Kidney (tissue), 22 donors: ENCODE measurements around the gene COL6A3. TPM values are rescaled to one million over a fixed set of nuclear protein-coding genes. Genes with fewer than 3 reads are reported as not detected.
A peak's percentile ranks its signal among the peaks of the same experiment; 100 is the strongest.

ENCODE experiments used
- DNase-seq, 5 donors: peaks; one replicate each; pipeline ENCODE4 v3.0.0-alpha.2; 2013 to 2020
- FAIRE-seq: peaks from 2 replicates; lab custom pipeline; 2012; peaks lifted over from hg19 to GRCh38; lab: Jason Lieb, UNC
- H3K27ac ChIP-seq, 2 donors: one replicate each; pipeline ENCODE4 v1.7.0; 2013; ENCODE audit warnings: low read depth in 2 of 2, low read length in 2 of 2, inconsistent platforms in 1 of 2
- H3K27me3 ChIP-seq: one replicate; pipeline ENCODE4 v1.7.1; 2013; ENCODE audit warnings: low read length, inconsistent platforms; ENCODE audit not compliant: control insufficient read depth, insufficient read depth
- H3K36me3 ChIP-seq, 3 donors: one replicate each; pipeline versions ENCODE4 v1.7.0 to v1.7.1; 2013; ENCODE audit warnings: low read length in 3 of 3, control low read depth in 1 of 3, inconsistent platforms in 1 of 3; ENCODE audit not compliant: insufficient read depth in 3 of 3, control insufficient read depth in 2 of 3
- H3K4me1 ChIP-seq, 3 donors: one replicate each; pipeline versions ENCODE4 v1.7.0 to v1.7.1; 2013; ENCODE audit warnings: low read length in 3 of 3, inconsistent platforms in 1 of 3, low read depth in 1 of 3; ENCODE audit not compliant: control insufficient read depth in 2 of 3, insufficient read depth in 2 of 3
- H3K4me3 ChIP-seq, 3 donors: one replicate each; pipeline versions ENCODE4 v1.7.0 to v1.8.1; 2013; ENCODE audit warnings: low read length in 3 of 3, control low read depth in 1 of 3, inconsistent platforms in 1 of 3
- H3K9ac ChIP-seq, 3 donors: one replicate each; pipeline versions ENCODE4 v1.7.0 to v1.7.1; 2013; ENCODE audit warnings: low read length in 3 of 3, control low read depth in 1 of 3, inconsistent platforms in 1 of 3
- H3K9me3 ChIP-seq, 3 donors: one replicate each; pipeline versions ENCODE4 v1.7.0 to v1.7.1; 2013; ENCODE audit warnings: low read length in 3 of 3, control low read depth in 1 of 3, inconsistent platforms in 1 of 3; ENCODE audit not compliant: control insufficient read depth in 2 of 3, insufficient read depth in 1 of 3
- CTCF ChIP-seq: IDR thresholded peaks from 3 replicates; pipeline ENCODE4 v1.5.1; 2012; ENCODE audit warnings: mild to moderate bottlenecking, moderate library complexity, borderline replicate concordance; ENCODE audit not compliant: insufficient read depth; ENCODE audit errors: extremely low read depth
- intact Hi-C: fragments of 100-400 bp; cut with DNase I; formaldehyde crosslinking; loops from one replicate; pipeline ENCODE4 v1.11.1; 2022
- long read RNA-seq, 10 donors: library from polyadenylated mRNA in 1 of 10; unstranded in 1 of 10; transcript quantifications; one replicate each; pipeline ENCODE4 v2.0.0 and lab custom pipeline, GENCODE V29; 2021 to 2026
- polyA plus RNA-seq: library from polyadenylated mRNA; stranded (reverse); fragments of 350-450 nt; fragmentation: Illumina TruSeq; extraction: RNeasy Lipid Tissue Mini Kit (QIAGEN cat#74804); gene quantifications from one replicate; pipeline ENCODE4 v1.2.3, GENCODE V29; 2014; ENCODE audit warnings: low read depth, low replicate concordance; ENCODE audit not compliant: insufficient read depth
- total RNA-seq: library from RNA; stranded (reverse); fragmentation: NEBNext Ultra II Directional; extraction: Animal tissue kit (Norgen Biotek cat#: 25700); gene quantifications from one replicate; pipeline ENCODE4 v1.2.1, GENCODE V29; 2021
- donor health status: control.
- donor health status: control.
- donor health status: control.
- donor health status: control.
- donor health status: control.
- donor health status: DM: yes; HTN: yes; CAD: no.
- donor health status: Normal renal cell carcinoma (clear cell type).

COL6A3 gene
- total RNA-seq (59.5 TPM), polyA plus RNA-seq (3.8 TPM)
- long read RNA-seq, donor 1, full-length matches to known transcripts, result 7 of 77 reads
- long read RNA-seq, donor 1, partial matches to known transcripts, result 70 of 77 reads
- long read RNA-seq, donor 1, other reads (novel, unspliced or antisense), result 0 of 77 reads
- long read RNA-seq, donor 2, full-length matches to known transcripts, result 8 of 42 reads
- long read RNA-seq, donor 2, partial matches to known transcripts, result 34 of 42 reads
- long read RNA-seq, donor 2, other reads (novel, unspliced or antisense), result 0 of 42 reads
- long read RNA-seq, donor 3, full-length matches to known transcripts, result 1 of 46 reads
- long read RNA-seq, donor 3, partial matches to known transcripts, result 45 of 46 reads
- long read RNA-seq, donor 3, other reads (novel, unspliced or antisense), result 0 of 46 reads
- long read RNA-seq, donor 4, full-length matches to known transcripts, result 12 of 77 reads
- long read RNA-seq, donor 4, partial matches to known transcripts, result 65 of 77 reads
- long read RNA-seq, donor 4, other reads (novel, unspliced or antisense), result 0 of 77 reads
- long read RNA-seq, donor 5, result 0 reads
- long read RNA-seq, donor 6, partial matches to known transcripts, result 24 of 25 reads
- long read RNA-seq, donor 6, other reads (novel, unspliced or antisense), result 0 of 25 reads
- long read RNA-seq, donor 7, partial matches to known transcripts, result 36 of 39 reads
- long read RNA-seq, donor 7, other reads (novel, unspliced or antisense), result 3 of 39 reads
- long read RNA-seq, donor 8, full-length matches to known transcripts, result 10 of 108 reads
- long read RNA-seq, donor 8, partial matches to known transcripts, result 98 of 108 reads
- long read RNA-seq, donor 8, other reads (novel, unspliced or antisense), result 0 of 108 reads
- long read RNA-seq, donor 9, transcript COL6A3-208 (2 exons, 329 nt), result major isoform, 5 of 68 reads
- long read RNA-seq, donor 9, partial matches to known transcripts, result 61 of 68 reads
- long read RNA-seq, donor 9, other reads (novel, unspliced or antisense), result 0 of 68 reads
- long read RNA-seq, donor 10, full-length matches to known transcripts, result 9 of 56 reads
- long read RNA-seq, donor 10, partial matches to known transcripts, result 47 of 56 reads
- long read RNA-seq, donor 10, other reads (novel, unspliced or antisense), result 0 of 56 reads

- Histone ChIP-seq H3K9ac (peak within 1 kb of the TSS in 1 of 3 donors; percentile 89), H3K4me1 (no peaks in the 10 kb centered on the region), H3K27me3 (no peaks in the 10 kb centered on the region), H3K4me3 (peak within 1 kb of the TSS; percentile 12 to 67 (median 26)), H3K36me3 (no peaks in the 10 kb centered on the region), H3K9me3 (no peaks in the 10 kb centered on the region), H3K27ac (peak within 1 kb of the TSS in 1 of 2 donors; percentile 35)
- FAIRE-seq, result no peak
- DNase-seq, result peak; percentile 84 to 96 (median 88)
- intact Hi-C loops, result no loop called here
- no peak for TF ChIP-seq CTCF
Observed at GRCh38 chr2:237413777-237414661, at the start of gene COL6A3. Gene COL6A3, minus strand, starts transcription at chr2:237414164. Its CDS starts 17,347 bp downstream, at chr2:237396817.

- Histone ChIP-seq H3K27ac (no peak overlapping the region), H3K36me3 (no peaks in the 10 kb centered on the region), H3K9ac (no peak overlapping the region), H3K4me3 (no peak overlapping the region), H3K27me3 (no peaks in the 10 kb centered on the region), H3K9me3 (no peaks in the 10 kb centered on the region), H3K4me1 (no peaks in the 10 kb centered on the region)
- intact Hi-C loops, result no loop called here
- no peak for TF ChIP-seq CTCF
- DNase-seq (no peak), FAIRE-seq (no peak)
Observed at GRCh38 chr2:237459741-237460174, 45.8 kb upstream of the COL6A3 start.

GRCh38 chr2:237459226-237459625 lies 45.3 kb upstream of the COL6A3 start:
- no peak overlapping the region for H3K27ac ChIP-seq
- DNase-seq (no peak), FAIRE-seq (no peak)
- no peaks in the 10 kb centered on the region for H3K27me3 ChIP-seq
- no peaks in the 10 kb centered on the region for H3K9me3 ChIP-seq
- intact Hi-C loops, result no loop called here
- no peak overlapping the region for H3K4me3 ChIP-seq
- H3K4me1 ChIP-seq, result no peaks in the 10 kb centered on the region
- no peaks in the 10 kb centered on the region for H3K36me3 ChIP-seq
- TF ChIP-seq CTCF, result no peak
- no peak overlapping the region for H3K9ac ChIP-seq
